Adrenal gland (tissue), 12 donors: Measurements from ENCODE around the gene ITGA2. TPM values are rescaled to one million over a fixed set of nuclear protein-coding genes. Genes with fewer than 3 reads are reported as not detected.
"Not testable (repeated sequence)": the region's sequence is repeated elsewhere in the genome, so short reads cannot be mapped to it uniquely, and the experiment has no call there.

ENCODE experiments used
- DNase-seq, 7 donors: peaks; one replicate each; pipeline ENCODE4 v3.0.0-alpha.2; 2019 to 2020
- H3K27ac ChIP-seq, 5 donors: fragments of 200-600 bp; sonication (generic) in 4 of 5; 1 replicate in 3 of 5; 2 replicates in 2 of 5; pipeline versions ENCODE4 v1.5.1 to v1.8.0; 2016 to 2020; ENCODE audit warnings: mild to moderate bottlenecking in 1 of 5
- H3K27me3 ChIP-seq: fragments of 200-600 bp; 2 replicates; pipeline ENCODE4 v1.8.0; 2021
- H3K36me3 ChIP-seq, 2 donors: fragments of 200-600 bp; replicated peaks in 1 of 2; 1 replicate in 1 of 2; 2 replicates in 1 of 2; pipeline versions ENCODE4 v1.5.1 to v1.8.0; 2018 to 2022
- H3K4me1 ChIP-seq, 2 donors: fragments of 200-600 bp; replicated peaks in 1 of 2; 1 replicate in 1 of 2; 2 replicates in 1 of 2; pipeline versions ENCODE4 v1.5.1 to v1.8.0; 2018 to 2021
- H3K4me3 ChIP-seq, 4 donors: fragments of 200-600 bp; sonication (generic) in 3 of 4; one replicate each; pipeline ENCODE4 v1.5.1; 2016 to 2018
- H3K9me3 ChIP-seq, 3 donors: fragments of 200-600 bp; sonication (generic) in 1 of 3; replicated peaks in 1 of 3; 1 replicate in 2 of 3; 2 replicates in 1 of 3; pipeline versions ENCODE4 v1.5.1 to v1.8.0; 2016 to 2021
- CTCF ChIP-seq, 6 experiments: fragments of 450-650 bp in 4 of 6; fragments of 200-600 bp in 2 of 6; sonication (generic) in 1 of 6; IDR thresholded peaks; 1 replicate in 5 of 6; 2 replicates in 1 of 6; pipeline versions ENCODE4 v1.5.1 to v1.8.0; 2016 to 2021; ENCODE audit warnings: antibody characterized with exemption in 6 of 6, mild to moderate bottlenecking in 2 of 6, moderate library complexity in 1 of 6
- POLR2A ChIP-seq, 2 donors: fragments of 450-650 bp; IDR thresholded peaks; one replicate each; pipeline ENCODE4 v1.6.1; 2017; ENCODE audit warnings: antibody characterized with exemption in 2 of 2, mild to moderate bottlenecking in 2 of 2, moderate library complexity in 1 of 2
- WGBS, 4 donors: extraction: QIAGEN DNeasy Blood & Tissue Kit in 2 of 4; methylation state at CpG; one replicate each; pipeline versions ENCODE4 v1.1.5 to v1.1.7; 2013 to 2017; 5-methylcytosine and 5-hydroxymethylcytosine counted together
- intact Hi-C, 2 donors: fragments of 100-400 bp; cut with DNase I; formaldehyde crosslinking; loops; one replicate each; pipeline versions ENCODE4 v1.14.1 to v1.15.0; 2022 to 2023
- polyA plus RNA-seq, 3 donors: library from polyadenylated mRNA; stranded (reverse); fragments of 200-250 nt in 2 of 3; fragments of 350-450 nt in 1 of 3; fragmentation: Illumina TruSeq in 1 of 3; extraction: RNeasy Lipid Tissue Mini Kit (QIAGEN cat#74804) in 1 of 3; gene quantifications; one replicate each; pipeline ENCODE4 v1.2.3, GENCODE V29; 2013 to 2014
- total RNA-seq, 9 donors: library from RNA; depleted of rRNA in 4 of 9; stranded (reverse); fragments of >200 nt in 4 of 9; fragments of 120-200 nt in 1 of 9; fragmentation: NEBNext Ultra II Directional in 1 of 9; extraction: Animal tissue kit (Norgen Biotek cat#: 25700) in 1 of 9; gene quantifications; one replicate each; pipeline versions ENCODE4 v1.1.0 to v1.2.4, GENCODE V29; 2013 to 2023
- donor health status: healthy with polysubstance abuse.
- donor health status: Bipolar disorder and iron deficiency.
- donor health status: DM: yes; HTN: yes; CAD: no.
- donor health status: DM: no; HTN: no; CAD: no.
- donor health status: DM: no; HTN: no; CAD: no.
- donor health status: DM: yes; HTN: yes; CAD: no.

ITGA2 gene
- total and polyA plus RNA-seq, 12 donors = 1.8 to 127 (median 20.8) TPM

- DNase-seq = peak in 2 of 7 donors; percentile 25 to 28
- no peaks in the 10 kb centered on the region for H3K27me3 ChIP-seq
- no peaks in the 10 kb centered on the region for H3K36me3 ChIP-seq
- H3K4me1 ChIP-seq = peaks cover 5 to 24% of the 10 kb centered on the region in 2 donors
- WGBS, 4 donors = 0 to 2% (median 1%) methylated on average over 11 of the region's 11 CpGs
- H3K27ac ChIP-seq = peak overlapping the region in 4 of 5 donors; percentile 19 to 81 (median 70)
- no peak for TF ChIP-seq CTCF (IDR thresholded peaks at IDR 0.05)
- no peak for TF ChIP-seq POLR2A (IDR thresholded peaks at IDR 0.05)
- peak overlapping the region; percentile 27 to 85 (median 64) for H3K4me3 ChIP-seq
- H3K9me3 ChIP-seq = no peaks in the 10 kb centered on the region
- intact Hi-C loops = no loop called here
Observed at GRCh38 chr5:53109056-53109442, 119.9 kb downstream of the ITGA2 start.

GRCh38 chr5:53109443-53110127 is 120.4 kb downstream of the ITGA2 start, which contains the start of gene MOCS2:
Gene MOCS2 (minus strand): TSS chr5:53109757. CDS start chr5:53107174, 2,583 bp downstream.
- peak; percentile 90 to 95 (median 93) for DNase-seq
- Histone ChIP-seq H3K4me3 (peak within 1 kb of the TSS; percentile 27 to 85 (median 64)), H3K36me3 (no peaks in the 10 kb centered on the region), H3K9me3 (no peaks in the 10 kb centered on the region), H3K27me3 (no peaks in the 10 kb centered on the region), H3K4me1 (peaks cover 5 to 24% of the 10 kb centered on the region in 2 donors), H3K27ac (peak within 1 kb of the TSS in 4 of 5 donors; percentile 19 to 81 (median 70))
- WGBS, 4 donors = 0 to 6% (median 1%) methylated on average over 13 to 54 of the region's 54 CpGs
- intact Hi-C loops = no loop called here
- peak; percentile 38 to 89 for TF ChIP-seq POLR2A (IDR thresholded peaks at IDR 0.05)
- no peak for TF ChIP-seq CTCF (IDR thresholded peaks at IDR 0.05)

GRCh38 chr5:53110156-53110555 is 121.0 kb downstream of the ITGA2 start:
- H3K27ac ChIP-seq = peak overlapping the region in 4 of 5 donors; percentile 19 to 81 (median 54)
- no peaks in the 10 kb centered on the region for H3K9me3 ChIP-seq
- DNase-seq = peak in 1 of 7 donors; percentile 34
- no peaks in the 10 kb centered on the region for H3K27me3 ChIP-seq
- 14 to 17% (median 17%) methylated on average over 6 of the region's 6 CpGs for WGBS, 4 donors
- H3K4me3 ChIP-seq = peak overlapping the region; percentile 20 to 85 (median 64)
- no peaks in the 10 kb centered on the region for H3K36me3 ChIP-seq
- intact Hi-C loops = no loop called here
- peaks cover 5 to 24% of the 10 kb centered on the region in 2 donors for H3K4me1 ChIP-seq
- TF ChIP-seq POLR2A (IDR thresholded peaks at IDR 0.05) = no peak
- TF ChIP-seq CTCF (IDR thresholded peaks at IDR 0.05) = no peak

DNA sequence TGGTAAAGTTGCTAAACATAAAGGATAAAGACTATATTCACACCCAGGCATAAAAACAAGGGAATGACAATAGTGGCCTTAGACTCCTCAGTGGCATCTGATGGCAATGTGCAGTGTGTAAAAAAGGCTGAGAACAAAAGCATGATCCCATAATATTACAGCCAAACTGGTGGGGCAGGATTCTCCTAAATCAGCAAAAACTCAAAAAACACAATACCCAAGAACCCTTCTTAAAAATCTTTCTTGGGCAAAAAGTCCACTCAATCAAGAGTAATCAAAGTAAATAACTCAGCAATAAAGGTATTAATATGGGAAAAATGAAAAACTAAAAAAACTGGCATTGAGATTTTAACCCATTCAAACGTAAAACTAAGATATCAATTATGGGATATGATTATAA is 122.0 kb downstream of the ITGA2 start:
- Histone ChIP-seq H3K27ac (no peak overlapping the region), H3K4me1 (peaks cover 5 to 24% of the 10 kb centered on the region in 2 donors), H3K27me3 (no peaks in the 10 kb centered on the region), H3K4me3 (no peak overlapping the region), H3K9me3 (no peaks in the 10 kb centered on the region), H3K36me3 (no peaks in the 10 kb centered on the region)
- no peak for TF ChIP-seq POLR2A (IDR thresholded peaks at IDR 0.05)
- TF ChIP-seq CTCF (IDR thresholded peaks at IDR 0.05) = no peak
- no peak for DNase-seq
- intact Hi-C loops = no loop called here
- 92 to 97% (median 95%) methylated on average over 1 of the region's 1 CpG for WGBS, 4 donors

- H3K4me3 ChIP-seq, H3K9me3 ChIP-seq, intact Hi-C loops, H3K27me3 ChIP-seq, H3K27ac ChIP-seq, H3K36me3 ChIP-seq, DNase-seq: not testable (repeated sequence)
- peaks cover 5 to 22% of the 10 kb centered on the region in 2 donors for H3K4me1 ChIP-seq
- WGBS, 4 donors = 93 to 97% (median 94%) methylated on average over 6 of the region's 6 CpGs
Observed at GRCh38 chr5:53112307-53112706, 123.2 kb downstream of the ITGA2 start.
